Ovary (tissue), 3 donors: ENCODE measurements around the gene MED1.

ENCODE experiments used
- EP300 ChIP-seq: sonication (generic); formaldehyde crosslinking; IDR thresholded peaks from one replicate; pipeline ENCODE4 v1.6.1; 2017; ENCODE audit warnings: antibody characterized with exemption
- TF ChIP-seq, protein P1 (sequence below), 3 donors: fragments of 450-650 bp in 2 of 3; fragments of 200-600 bp in 1 of 3; IDR thresholded peaks; one replicate each; pipeline versions ENCODE4 v1.5.1 to v1.8.0; 2016 to 2022; ENCODE audit warnings: antibody characterized with exemption in 3 of 3, mild to moderate bottlenecking in 1 of 3
- donor health status: DM: no; HTN: no; CAD: no.

DNA sequence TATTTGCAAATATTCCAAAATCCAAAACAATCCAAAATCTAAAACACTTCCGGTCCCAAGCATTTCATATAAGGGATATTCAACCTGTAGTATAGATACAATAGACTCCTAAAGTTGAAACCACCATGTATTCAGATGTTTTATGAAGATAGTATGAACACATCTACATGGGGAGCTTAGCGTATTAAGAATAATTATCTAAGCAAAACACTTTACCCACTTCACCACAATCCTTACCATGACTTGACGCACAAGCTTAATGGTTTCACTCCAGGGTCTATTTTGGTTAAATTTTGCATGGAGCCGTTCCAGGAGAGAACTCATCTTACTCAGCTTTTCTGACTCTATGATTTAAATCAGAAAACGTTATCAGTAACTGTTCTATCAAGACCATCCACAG, 3.5 kb downstream of the MED1 start:
- TF ChIP-seq, protein P1, sequence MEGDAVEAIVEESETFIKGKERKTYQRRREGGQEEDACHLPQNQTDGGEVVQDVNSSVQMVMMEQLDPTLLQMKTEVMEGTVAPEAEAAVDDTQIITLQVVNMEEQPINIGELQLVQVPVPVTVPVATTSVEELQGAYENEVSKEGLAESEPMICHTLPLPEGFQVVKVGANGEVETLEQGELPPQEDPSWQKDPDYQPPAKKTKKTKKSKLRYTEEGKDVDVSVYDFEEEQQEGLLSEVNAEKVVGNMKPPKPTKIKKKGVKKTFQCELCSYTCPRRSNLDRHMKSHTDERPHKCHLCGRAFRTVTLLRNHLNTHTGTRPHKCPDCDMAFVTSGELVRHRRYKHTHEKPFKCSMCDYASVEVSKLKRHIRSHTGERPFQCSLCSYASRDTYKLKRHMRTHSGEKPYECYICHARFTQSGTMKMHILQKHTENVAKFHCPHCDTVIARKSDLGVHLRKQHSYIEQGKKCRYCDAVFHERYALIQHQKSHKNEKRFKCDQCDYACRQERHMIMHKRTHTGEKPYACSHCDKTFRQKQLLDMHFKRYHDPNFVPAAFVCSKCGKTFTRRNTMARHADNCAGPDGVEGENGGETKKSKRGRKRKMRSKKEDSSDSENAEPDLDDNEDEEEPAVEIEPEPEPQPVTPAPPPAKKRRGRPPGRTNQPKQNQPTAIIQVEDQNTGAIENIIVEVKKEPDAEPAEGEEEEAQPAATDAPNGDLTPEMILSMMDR (IDR thresholded peaks at IDR 0.05), result no peak
- no peak for TF ChIP-seq EP300
